Stimulated activated CD4-positive, alpha-beta T cell treated with anti-CD3 and anti-CD28 coated beads, Interleukin-12 subunit alpha, Interleukin-12 subunit beta, amount 100 ng/mL, for 24 hours (primary cell): ENCODE results near the gene ROPN1B.

ENCODE experiments used
- DNase-seq, 2 experiments: peaks; one replicate each; pipeline ENCODE4 v3.0.0-alpha.2; 2020; ENCODE audit warnings: low read depth in 2 of 2

Gene ROPN1B

GRCh38 chr3:126003447-126004190 lies 34.6 kb downstream of the ROPN1B start:
- DNase-seq, result no peak

- DNase-seq, result no peak
These were observed 35.2 kb downstream of the ROPN1B start for GRCh38 chr3:126004217-126004616.

- DNase-seq, result no peak
These were observed 35.7 kb downstream of the ROPN1B start for GRCh38 chr3:126004692-126005091.

- DNase-seq, result no peak
These were observed 37.0 kb downstream of the ROPN1B start for GRCh38 chr3:126005951-126006350.

- no peak for DNase-seq
These were observed 39.2 kb downstream of the ROPN1B start for GRCh38 chr3:126008219-126008618.

- no peak for DNase-seq
These were observed 40.2 kb downstream of the ROPN1B start for GRCh38 chr3:126009181-126009580.

- DNase-seq, result no peak
These were observed 44.8 kb downstream of the ROPN1B start for GRCh38 chr3:126013751-126014156.

- DNase-seq, result no peak
These were observed 45.3 kb downstream of the ROPN1B start for GRCh38 chr3:126014252-126014651.

GRCh38 chr3:126015075-126015474 lies 46.1 kb downstream of the ROPN1B start:
- DNase-seq, result no peak

GRCh38 chr3:126016616-126017015 lies 47.6 kb downstream of the ROPN1B start:
- no peak for DNase-seq

- DNase-seq, result no peak
These were observed 48.4 kb downstream of the ROPN1B start for GRCh38 chr3:126017362-126017761.

- no peak for DNase-seq
These were observed 49.6 kb downstream of the ROPN1B start for GRCh38 chr3:126018545-126018944.

- no peak for DNase-seq
These were observed 50.0 kb downstream of the ROPN1B start for GRCh38 chr3:126018995-126019394.

GRCh38 chr3:126019683-126020082 lies 50.7 kb downstream of the ROPN1B start:
- DNase-seq, result no peak

- no peak for DNase-seq
These were observed 52.2 kb downstream of the ROPN1B start for GRCh38 chr3:126021224-126021623.

GRCh38 chr3:126021702-126022101 lies 52.7 kb downstream of the ROPN1B start:
- no peak for DNase-seq

- no peak for DNase-seq
These were observed 53.9 kb downstream of the ROPN1B start for GRCh38 chr3:126022741-126023359.

GRCh38 chr3:126023390-126023789 lies 54.4 kb downstream of the ROPN1B start:
- DNase-seq, result no peak

GRCh38 chr3:126024049-126024854 lies 55.3 kb downstream of the ROPN1B start:
- DNase-seq, result no peak

GRCh38 chr3:126025116-126025729 lies 56.2 kb downstream of the ROPN1B start:
- DNase-seq, result no peak

GRCh38 chr3:126025862-126026261 lies 56.9 kb downstream of the ROPN1B start:
- DNase-seq, result no peak

- DNase-seq, result no peak
These were observed 57.3 kb downstream of the ROPN1B start for GRCh38 chr3:126026277-126026751.
